GM12878 (cell line): ENCODE results near the gene PPFIA3. TPM values are rescaled to one million over a fixed set of nuclear protein-coding genes. Genes with fewer than 3 reads are reported as not detected.

ENCODE experiments used
- ATAC-seq: fragments of 200-7000 bp; cut with Tn5 transposase; 3 replicates; pipeline ENCODE4 v1.9.1; 2020; ENCODE audit warnings: mild to moderate bottlenecking, moderate library complexity
- BruUV-seq: library from RNA; stranded (reverse); fragments of 400-500 nt; replicated peaks from 2 replicates; lab custom pipeline; 2021; lab: Mats Ljungman, UMichigan
- CTCF ChIA-PET: fragments of 300-600 bp; sonication (Branson Sonifier 250); formaldehyde crosslinking; extraction: SDS; loops from one replicate; lab custom pipeline; 2021; ENCODE audit warnings: inconsistent platforms; lab: Yijun Ruan, JAX
- POLR2A ChIA-PET: fragments of 350-600 bp; formaldehyde crosslinking; extraction: SDS; loops from one replicate; lab custom pipeline; 2021; ENCODE audit warnings: inconsistent platforms; lab: Charles Lee
- RAD21 ChIA-PET: fragments of 300-600 bp; sonication (Branson Sonifier 250); formaldehyde crosslinking; loops from one replicate; lab custom pipeline; 2023; ENCODE audit warnings: antibody characterized with exemption; ENCODE audit not compliant: unreplicated experiment; lab: Charles Lee
- SMC1A ChIA-PET: fragments of 300-600 bp; sonication (Branson Sonifier 250); formaldehyde crosslinking; loops from one replicate; lab custom pipeline; 2023; ENCODE audit not compliant: unreplicated experiment, uncharacterized antibody; lab: Charles Lee
- DNase-seq: peaks from one replicate; pipeline ENCODE4 v3.0.0-alpha.2; 2011; ENCODE audit warnings: low read depth, low spot score
- FAIRE-seq: peaks from 3 replicates; lab custom pipeline; 2011; peaks lifted over from hg19 to GRCh38; lab: Jason Lieb, UNC
- H2AFZ ChIP-seq: 2 replicates; pipeline ENCODE4 v1.6.0; 2011; ENCODE audit warnings: low read depth, low read length, control low read depth; ENCODE audit not compliant: control insufficient read depth
- H3K27ac ChIP-seq: 2 replicates; pipeline ENCODE4 v1.5.1; 2011; ENCODE audit warnings: control low read depth; ENCODE audit not compliant: control insufficient read depth, insufficient read depth
- H3K27me3 ChIP-seq, 2 experiments: replicated peaks in 1 of 2; 2 replicates each; pipeline versions ENCODE4 v1.6.0 to v1.6.1; 2011; ENCODE audit warnings: low read length in 1 of 2; ENCODE audit not compliant: control insufficient read depth in 2 of 2, insufficient read depth in 2 of 2
- H3K36me3 ChIP-seq, 2 experiments: 2 replicates each; pipeline ENCODE4 v1.5.1; 2011; ENCODE audit warnings: low read length in 1 of 2; ENCODE audit not compliant: control insufficient read depth in 2 of 2, insufficient read depth in 2 of 2
- H3K4me1 ChIP-seq: 2 replicates; pipeline ENCODE4 v1.6.1; 2011; ENCODE audit warnings: mild to moderate bottlenecking, low read length, moderate library complexity, mixed read lengths; ENCODE audit not compliant: control insufficient read depth, insufficient read depth
- H3K4me2 ChIP-seq: 2 replicates; pipeline ENCODE4 v1.6.0; 2011; ENCODE audit warnings: control low read depth; ENCODE audit not compliant: control insufficient read depth, insufficient read depth
- H3K4me3 ChIP-seq: fragments of 200-600 bp; sonication (generic); 2 replicates; pipeline ENCODE4 v1.5.1; 2016
- H3K79me2 ChIP-seq: 2 replicates; pipeline ENCODE4 v1.6.0; 2011; ENCODE audit warnings: low read length; ENCODE audit not compliant: control insufficient read depth, insufficient read depth
- H3K9ac ChIP-seq: 2 replicates; pipeline ENCODE4 v1.8.0; 2011; ENCODE audit warnings: low read length, control low read depth, mixed read lengths; ENCODE audit not compliant: control insufficient read depth, insufficient read depth
- H3K9me3 ChIP-seq: replicated peaks from 3 replicates; pipeline ENCODE4 v1.5.1; 2011; ENCODE audit warnings: mild to moderate bottlenecking, low read length; ENCODE audit not compliant: control insufficient read depth, insufficient read depth
- H4K20me1 ChIP-seq: 2 replicates; pipeline ENCODE4 v1.6.0; 2011; ENCODE audit not compliant: control insufficient read depth, insufficient read depth
- ASH2L ChIP-seq: fragments of 300-600, 200-600 bp; sonication (generic); IDR thresholded peaks from 2 replicates; pipeline ENCODE4 v1.6.1; 2017; ENCODE audit warnings: low read depth, mild to moderate bottlenecking, borderline replicate concordance
- EP300 ChIP-seq, 2 experiments: fragments of 150-350 bp in 1 of 2; IDR thresholded peaks; 2 replicates each; pipeline ENCODE4 v1.6.1; 2011 to 2012; ENCODE audit warnings: low read depth in 2 of 2, low read length in 2 of 2, borderline replicate concordance in 1 of 2, improper control_type of control experiment in 1 of 2, inconsistent platforms in 1 of 2; ENCODE audit not compliant: control insufficient read depth in 1 of 2
- MYC ChIP-seq: IDR thresholded peaks from 2 replicates; pipeline ENCODE4 v1.6.1; 2011; ENCODE audit warnings: mild to moderate bottlenecking, low read length, moderate library complexity, inconsistent platforms; ENCODE audit not compliant: insufficient read depth, insufficient replicate concordance, insufficient read length, severe bottlenecking
- NR2C2 ChIP-seq: IDR thresholded peaks from 2 replicates; pipeline ENCODE4 v1.6.1; 2011; ENCODE audit warnings: borderline replicate concordance, low read depth; ENCODE audit not compliant: control insufficient read depth, insufficient read length
- RUNX3 ChIP-seq: IDR thresholded peaks from 2 replicates; pipeline ENCODE4 v1.6.1; 2012; ENCODE audit warnings: low read length, inconsistent platforms
- SMAD1 ChIP-seq: fragments of 450-650 bp; IDR thresholded peaks from 2 replicates; pipeline ENCODE4 v1.6.1; 2018; ENCODE audit warnings: mild to moderate bottlenecking, low read depth; ENCODE audit not compliant: partially characterized antibody
- SUPT20H ChIP-seq: IDR thresholded peaks from 2 replicates; pipeline ENCODE4 v1.6.1; 2011; ENCODE audit warnings: low read depth, mild to moderate bottlenecking, low read length, moderate library complexity, borderline replicate concordance; ENCODE audit not compliant: control insufficient read depth
- SUZ12 ChIP-seq: fragments of 200-600 bp; sonication (generic); IDR thresholded peaks from one replicate; pipeline ENCODE4 v1.6.1; 2018; ENCODE audit warnings: antibody characterized with exemption, mild to moderate bottlenecking; ENCODE audit not compliant: unreplicated experiment
- TCF12 ChIP-seq: IDR thresholded peaks from 2 replicates; pipeline ENCODE4 v1.6.1; 2011; ENCODE audit warnings: low read depth, mild to moderate bottlenecking, low read length
- YBX1 ChIP-seq: fragments of 450-650 bp; IDR thresholded peaks from 2 replicates; pipeline ENCODE4 v1.6.1; 2016; ENCODE audit warnings: antibody characterized with exemption
- ZNF207 ChIP-seq: fragments of 450-650 bp; IDR thresholded peaks from 2 replicates; pipeline ENCODE4 v1.6.1; 2014; ENCODE audit warnings: antibody characterized with exemption, mild to moderate bottlenecking, borderline replicate concordance
- ZNF622 ChIP-seq: fragments of 450-650 bp; IDR thresholded peaks from 2 replicates; pipeline ENCODE4 v1.6.1; 2017; ENCODE audit warnings: mild to moderate bottlenecking, inconsistent platforms
- WGBS: methylation state at CpG from one replicate; pipeline ENCODE4 v1.1.6; 2016; ENCODE audit warnings: low lambda C conversion rate; ENCODE audit not compliant: insufficient replicate concordance, insufficient coverage; ENCODE audit errors: missing lambda C conversion rate; 5-methylcytosine and 5-hydroxymethylcytosine counted together
- in situ Hi-C: fragments of 300-500 bp; cut with MboI; formaldehyde crosslinking; loops from 9 replicates; pipeline ENCODE4 v1.14.3; 2018; ENCODE audit warnings: mixed read lengths
- intact Hi-C: fragments of 100-400 bp; cut with micrococcal nuclease; formaldehyde crosslinking; loops from one replicate; pipeline ENCODE4 v1.14.2; 2022; ENCODE audit not compliant: unreplicated experiment
- polyA plus RNA-seq, 11 experiments: library from polyadenylated mRNA; depleted of rRNA in 4 of 11; unstranded in 6 of 11; stranded (reverse) in 5 of 11; fragments of >200 nt; fragmentation: Nextera tagmentation in 4 of 11; fragmentation: Illumina TruSeq in 1 of 11; extraction: Ambion mirVana in 4 of 11; extraction: Trizol in 1 of 11; gene quantifications; 1 replicate in 1 of 11; 2 replicates in 10 of 11; pipeline versions ENCODE4 v1.2.1 to v1.2.3, GENCODE V29; 2011 to 2016; ENCODE audit warnings: inconsistent platforms in 2 of 11, missing spikeins in 2 of 11, low read depth in 1 of 11
- total RNA-seq, 4 experiments: library from RNA; depleted of rRNA in 3 of 4; stranded (reverse); fragments of >200 nt in 3 of 4; fragmentation: Illumina TruSeq in 1 of 4; extraction: Trizol in 1 of 4; gene quantifications; 2 replicates each; pipeline versions ENCODE4 v1.2.1 to v1.2.3, GENCODE V29; 2013 to 2021
- TF ChIP-seq, protein P1 (sequence below): IDR thresholded peaks from 2 replicates; pipeline ENCODE4 v1.6.1; 2011; ENCODE audit warnings: mild to moderate bottlenecking, low read depth, low read length, moderate library complexity; ENCODE audit not compliant: insufficient replicate concordance
- TF ChIP-seq, protein P2 (sequence below): fragments of 150-350 bp; IDR thresholded peaks from 2 replicates; pipeline ENCODE4 v1.6.1; 2014; ENCODE audit warnings: mild to moderate bottlenecking, low read depth, low read length

The PPFIA3 gene
- total and polyA plus RNA-seq, 10 of the 15 experiments (the other 5 are each of a cell fraction or from before 2014, with no cell fraction given): 0.11 to 1.7 (median 0.73) TPM; not detected in 3

DNA sequence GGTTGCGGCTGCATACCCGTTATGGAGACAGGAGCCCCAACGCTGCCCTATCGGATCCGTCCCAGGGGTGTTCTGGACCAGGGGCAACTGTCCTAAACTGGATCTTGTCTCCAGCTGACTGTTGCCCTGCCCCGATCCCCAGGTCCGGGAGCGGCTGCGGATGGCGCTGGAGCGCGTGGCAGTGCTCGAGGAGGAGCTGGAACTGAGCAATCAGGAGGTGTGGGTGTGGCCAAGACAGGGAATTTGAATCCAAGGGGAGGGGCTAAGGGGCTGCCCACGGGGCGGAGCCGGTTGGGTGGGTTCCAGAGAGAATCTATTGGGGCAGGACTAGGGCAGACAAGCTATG is 9.9 kb downstream of the PPFIA3 start (continued):
- TF ChIP-seq, protein P1, sequence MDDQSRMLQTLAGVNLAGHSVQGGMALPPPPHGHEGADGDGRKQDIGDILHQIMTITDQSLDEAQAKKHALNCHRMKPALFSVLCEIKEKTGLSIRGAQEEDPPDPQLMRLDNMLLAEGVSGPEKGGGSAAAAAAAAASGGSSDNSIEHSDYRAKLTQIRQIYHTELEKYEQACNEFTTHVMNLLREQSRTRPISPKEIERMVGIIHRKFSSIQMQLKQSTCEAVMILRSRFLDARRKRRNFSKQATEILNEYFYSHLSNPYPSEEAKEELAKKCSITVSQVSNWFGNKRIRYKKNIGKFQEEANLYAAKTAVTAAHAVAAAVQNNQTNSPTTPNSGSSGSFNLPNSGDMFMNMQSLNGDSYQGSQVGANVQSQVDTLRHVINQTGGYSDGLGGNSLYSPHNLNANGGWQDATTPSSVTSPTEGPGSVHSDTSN: no peak
- no peak for TF ChIP-seq SUZ12

DNA sequence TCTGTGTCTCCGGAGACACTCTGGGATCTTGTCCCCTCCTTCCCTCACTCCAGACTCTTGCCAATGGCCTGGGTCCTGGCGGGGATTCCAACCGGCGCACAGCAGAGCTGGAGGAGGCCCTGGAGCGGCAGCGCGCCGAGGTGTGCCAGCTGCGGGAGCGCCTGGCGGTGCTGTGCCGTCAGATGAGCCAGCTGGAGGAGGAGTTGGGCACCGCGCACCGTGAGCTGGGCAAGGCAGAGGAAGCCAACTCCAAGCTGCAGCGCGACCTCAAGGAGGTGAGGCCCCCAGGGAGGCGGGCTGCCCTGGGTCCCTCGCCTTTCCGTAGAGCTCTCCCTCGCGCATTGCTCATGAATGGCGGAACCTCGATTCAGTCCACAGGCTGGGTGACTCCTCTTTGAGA is 11.0 kb downstream of the PPFIA3 start:
- BruUV-seq: no TSS peak
- Histone ChIP-seq H3K4me2 (no peak overlapping the region), H3K27ac (no peak overlapping the region), H4K20me1 (no peaks in the 10 kb centered on the region), H2AFZ (no peak overlapping the region), H3K27me3 (no peaks in the 10 kb centered on the region), H3K9ac (no peak overlapping the region), H3K4me1 (peaks cover 3% of the 10 kb centered on the region; the same call in 1 of the 2 replicates), H3K36me3 (no peaks in the 10 kb centered on the region; a peak in 1 of 4 replicates), H3K4me3 (no peak overlapping the region), H3K79me2 (no peaks in the 10 kb centered on the region), H3K9me3 (no peaks in the 10 kb centered on the region; the same call in 2 of the 3 replicates)
- in situ Hi-C loops (no loop called here), intact Hi-C loops (no loop called here)
- ChIA-PET RAD21 (no interaction called here), POLR2A (no interaction called here), SMC1A (no interaction called here), CTCF (interaction anchor here (1.0 to 1.3 kb wide), 2 partner anchors 16 kb away, joined by 4 read pairs; partner anchors contain the start of gene LIN7B)
- WGBS: 95% methylated on average over 20 of the region's 24 CpGs
- TF ChIP-seq ASH2L (no peak), ZNF622 (no peak), SMAD1 (no peak), YBX1 (no peak), ZNF207 (no peak), SUPT20H (no peak), NR2C2 (no peak), TCF12 (no peak), MYC (no peak), EP300 (IDR thresholded peaks at IDR 0.05; ENCODE audit: borderline replicate concordance in 1 of 2, control insufficient read depth in 1 of 2, low read depth in 2 of 2, low read length in 2 of 2) (no peak), RUNX3 (no peak)
- TF ChIP-seq, protein P2, sequence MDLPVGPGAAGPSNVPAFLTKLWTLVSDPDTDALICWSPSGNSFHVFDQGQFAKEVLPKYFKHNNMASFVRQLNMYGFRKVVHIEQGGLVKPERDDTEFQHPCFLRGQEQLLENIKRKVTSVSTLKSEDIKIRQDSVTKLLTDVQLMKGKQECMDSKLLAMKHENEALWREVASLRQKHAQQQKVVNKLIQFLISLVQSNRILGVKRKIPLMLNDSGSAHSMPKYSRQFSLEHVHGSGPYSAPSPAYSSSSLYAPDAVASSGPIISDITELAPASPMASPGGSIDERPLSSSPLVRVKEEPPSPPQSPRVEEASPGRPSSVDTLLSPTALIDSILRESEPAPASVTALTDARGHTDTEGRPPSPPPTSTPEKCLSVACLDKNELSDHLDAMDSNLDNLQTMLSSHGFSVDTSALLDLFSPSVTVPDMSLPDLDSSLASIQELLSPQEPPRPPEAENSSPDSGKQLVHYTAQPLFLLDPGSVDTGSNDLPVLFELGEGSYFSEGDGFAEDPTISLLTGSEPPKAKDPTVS: no peak
- FAIRE-seq (no peak), DNase-seq (no peak), ATAC-seq (no peak)
